ENCODE measurements around the gene BABAM1.

BABAM1 gene

DNA sequence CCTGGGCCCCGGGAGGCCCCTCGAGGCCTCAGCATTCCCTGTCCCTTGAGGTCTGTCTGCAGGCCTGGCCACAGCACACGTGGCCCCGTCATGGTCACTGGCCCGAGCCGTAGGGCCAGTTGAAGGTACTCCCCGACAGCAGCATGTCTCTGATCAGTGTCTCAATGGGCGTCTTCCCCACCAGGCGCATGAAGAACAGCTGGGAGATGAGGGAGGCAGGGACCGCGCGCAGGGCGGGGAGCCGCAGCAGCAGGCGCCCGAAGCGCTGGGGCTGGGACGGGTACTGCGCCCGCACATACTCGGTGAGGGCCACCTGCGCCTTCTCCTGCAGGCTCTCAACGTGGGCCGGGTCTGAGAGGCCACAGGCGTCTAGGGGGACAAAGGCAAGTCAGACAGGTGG is 35.0 kb upstream of the BABAM1 start:
- TF ChIP-seq POLR2AphosphoS5 (IDR thresholded peaks at IDR 0.05; ENCODE audit: borderline replicate concordance, low read depth, low read length): no peak
- TF ChIP-seq FOXP2 (optimal IDR thresholded peaks at IDR 0.05; ENCODE audit: control extremely low read depth, extremely low read length, insufficient read depth): no peak
- TF ChIP-seq EZH2 (IDR thresholded peaks at IDR 0.05): no peak
- no peak overlapping the region for H3K27ac ChIP-seq
- peaks cover 5% of the 10 kb centered on the region; the same call in 1 of the 2 replicates for H3K36me3 ChIP-seq (ENCODE audit: insufficient read depth, low read length)
- no peak overlapping the region for H3K4me3 ChIP-seq
- no peaks in the 10 kb centered on the region for H3K9me3 ChIP-seq (ENCODE audit: low read depth, low read length)
- no peak for DNase-seq (ENCODE audit: low read depth, low spot score)
- H3K9ac ChIP-seq (ENCODE audit: insufficient read length): no peak overlapping the region

DNA sequence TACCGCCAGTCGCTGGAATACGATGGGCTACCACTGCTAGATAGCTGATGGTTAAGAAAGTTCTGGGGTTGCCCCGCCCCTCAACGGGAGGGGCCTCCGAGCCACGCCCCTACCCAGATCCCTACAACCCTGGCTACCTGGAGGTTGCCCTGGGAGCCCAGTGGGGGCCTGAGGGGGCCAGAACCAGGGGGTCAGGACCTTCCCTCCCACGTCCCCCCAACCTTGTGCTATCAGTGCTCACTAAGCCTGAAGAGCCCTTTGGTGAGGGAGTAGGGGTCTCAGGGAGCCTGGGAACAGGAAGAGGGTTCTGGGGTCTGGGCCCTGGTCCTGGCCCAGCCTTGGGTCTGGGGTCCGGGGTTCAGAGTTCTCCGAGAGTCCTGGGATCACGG is 32.3 kb upstream of the BABAM1 start:
- DNase-seq (ENCODE audit: low read depth, low spot score): no peak
- peaks cover 5% of the 10 kb centered on the region; the same call in 1 of the 2 replicates for H3K36me3 ChIP-seq (ENCODE audit: insufficient read depth, low read length)
- peak overlapping the region; percentile 79 for H3K4me3 ChIP-seq
- TF ChIP-seq POLR2AphosphoS5 (IDR thresholded peaks at IDR 0.05; ENCODE audit: borderline replicate concordance, low read depth, low read length) (no peak), EZH2 (IDR thresholded peaks at IDR 0.05) (no peak), FOXP2 (optimal IDR thresholded peaks at IDR 0.05; ENCODE audit: control extremely low read depth, extremely low read length, insufficient read depth) (no peak)
- H3K9ac ChIP-seq (ENCODE audit: insufficient read length): peak overlapping the region; percentile 62
- no peak overlapping the region for H3K27ac ChIP-seq
- no peaks in the 10 kb centered on the region for H3K9me3 ChIP-seq (ENCODE audit: low read depth, low read length)

DNA sequence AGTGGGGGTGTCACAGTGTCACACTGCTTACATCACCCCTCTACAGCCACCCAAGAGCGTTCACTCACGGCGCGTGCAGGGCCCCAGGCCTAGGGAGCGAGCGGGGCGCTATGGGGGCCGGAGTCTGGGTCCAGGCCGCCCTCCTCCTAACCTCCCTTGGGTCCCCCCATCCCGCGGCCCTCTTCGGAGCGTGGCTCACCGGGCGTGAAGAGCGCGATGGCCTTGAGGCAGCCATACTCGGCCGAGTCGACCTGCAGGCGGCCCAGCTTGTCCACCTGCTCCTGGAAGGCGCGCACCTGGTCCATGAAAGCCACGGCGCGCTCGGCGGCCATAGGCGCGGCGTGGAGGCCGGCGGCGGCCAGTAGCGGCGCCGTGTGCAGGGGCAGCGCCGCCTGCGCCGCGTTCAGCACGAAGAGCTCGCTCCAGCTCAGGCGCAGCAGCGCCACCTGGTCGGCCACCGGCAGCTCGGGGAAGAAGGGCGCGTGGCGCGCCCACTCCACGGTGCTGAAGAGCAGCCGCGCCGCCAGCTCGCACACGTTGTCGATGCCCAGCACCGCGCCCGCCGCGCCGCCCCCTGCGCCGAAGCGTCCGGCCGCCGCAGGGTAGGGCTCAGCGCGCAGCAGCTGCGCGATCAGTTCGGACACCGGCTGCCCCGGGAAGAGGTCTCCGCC is 31.8 kb upstream of the BABAM1 start:
- no peak for DNase-seq (ENCODE audit: low read depth, low spot score)
- peak overlapping the region; percentile 62 for H3K9ac ChIP-seq (ENCODE audit: insufficient read length)
- H3K36me3 ChIP-seq (ENCODE audit: insufficient read depth, low read length): peaks cover 5% of the 10 kb centered on the region; the same call in 1 of the 2 replicates
- H3K4me3 ChIP-seq: peak overlapping the region; percentile 79
- H3K27ac ChIP-seq: no peak overlapping the region
- no peaks in the 10 kb centered on the region for H3K9me3 ChIP-seq (ENCODE audit: low read depth, low read length)
- TF ChIP-seq POLR2AphosphoS5 (IDR thresholded peaks at IDR 0.05; ENCODE audit: borderline replicate concordance, low read depth, low read length) (no peak), EZH2 (IDR thresholded peaks at IDR 0.05) (no peak), FOXP2 (optimal IDR thresholded peaks at IDR 0.05; ENCODE audit: control extremely low read depth, extremely low read length, insufficient read depth) (no peak)

DNA sequence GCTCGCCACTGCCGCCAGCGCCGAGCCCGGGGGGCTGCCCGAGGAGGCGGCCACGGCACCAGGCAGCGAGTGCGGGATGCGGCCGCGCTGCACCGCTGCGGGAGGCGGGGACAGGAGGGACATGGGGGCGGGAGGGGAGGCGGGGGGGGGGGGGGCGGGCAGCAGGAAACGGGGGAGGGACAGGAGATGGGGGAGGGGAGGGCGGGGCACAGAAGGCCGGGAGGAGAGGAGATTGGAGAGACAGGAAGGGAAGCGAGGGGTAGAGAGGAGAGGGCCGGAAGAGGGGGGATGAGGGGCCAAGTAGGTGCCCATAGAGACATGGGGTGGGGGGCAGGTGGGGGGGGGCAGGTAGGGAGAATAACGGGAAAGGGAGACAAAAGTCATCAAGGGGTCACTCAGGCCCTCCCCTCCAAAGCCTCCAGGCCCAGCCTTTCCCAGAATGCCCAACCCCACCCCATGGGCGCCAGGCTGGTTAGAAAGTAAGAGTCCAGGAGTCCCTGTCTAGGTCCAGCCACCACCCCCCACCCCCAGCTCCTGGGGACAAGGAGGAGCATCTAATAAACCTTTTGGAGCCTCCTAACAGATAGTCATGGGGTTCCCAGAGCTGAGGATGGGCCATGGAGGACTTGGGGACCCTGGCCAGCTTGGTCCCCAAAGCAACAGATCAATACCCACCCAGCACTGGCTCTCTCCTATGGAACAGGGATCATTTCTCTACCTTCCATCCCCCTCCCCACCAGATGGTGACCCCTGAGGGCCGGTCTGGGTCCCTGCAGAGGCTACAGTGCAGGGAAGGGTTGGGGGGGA is 31.1 kb upstream of the BABAM1 start:
- Histone ChIP-seq H3K9ac (ENCODE audit: insufficient read length) (peak overlapping the region; percentile 55), H3K9me3 (ENCODE audit: low read depth, low read length) (no peaks in the 10 kb centered on the region), H3K36me3 (ENCODE audit: insufficient read depth, low read length) (peaks cover 5% of the 10 kb centered on the region; the same call in 1 of the 2 replicates), H3K27ac (no peak overlapping the region), H3K4me3 (peak overlapping the region; percentile 79)
- no peak for TF ChIP-seq POLR2AphosphoS5 (IDR thresholded peaks at IDR 0.05; ENCODE audit: borderline replicate concordance, low read depth, low read length)
- no peak for TF ChIP-seq FOXP2 (optimal IDR thresholded peaks at IDR 0.05; ENCODE audit: control extremely low read depth, extremely low read length, insufficient read depth)
- TF ChIP-seq EZH2 (IDR thresholded peaks at IDR 0.05): no peak
- no peak for DNase-seq (ENCODE audit: low read depth, low spot score)

DNA sequence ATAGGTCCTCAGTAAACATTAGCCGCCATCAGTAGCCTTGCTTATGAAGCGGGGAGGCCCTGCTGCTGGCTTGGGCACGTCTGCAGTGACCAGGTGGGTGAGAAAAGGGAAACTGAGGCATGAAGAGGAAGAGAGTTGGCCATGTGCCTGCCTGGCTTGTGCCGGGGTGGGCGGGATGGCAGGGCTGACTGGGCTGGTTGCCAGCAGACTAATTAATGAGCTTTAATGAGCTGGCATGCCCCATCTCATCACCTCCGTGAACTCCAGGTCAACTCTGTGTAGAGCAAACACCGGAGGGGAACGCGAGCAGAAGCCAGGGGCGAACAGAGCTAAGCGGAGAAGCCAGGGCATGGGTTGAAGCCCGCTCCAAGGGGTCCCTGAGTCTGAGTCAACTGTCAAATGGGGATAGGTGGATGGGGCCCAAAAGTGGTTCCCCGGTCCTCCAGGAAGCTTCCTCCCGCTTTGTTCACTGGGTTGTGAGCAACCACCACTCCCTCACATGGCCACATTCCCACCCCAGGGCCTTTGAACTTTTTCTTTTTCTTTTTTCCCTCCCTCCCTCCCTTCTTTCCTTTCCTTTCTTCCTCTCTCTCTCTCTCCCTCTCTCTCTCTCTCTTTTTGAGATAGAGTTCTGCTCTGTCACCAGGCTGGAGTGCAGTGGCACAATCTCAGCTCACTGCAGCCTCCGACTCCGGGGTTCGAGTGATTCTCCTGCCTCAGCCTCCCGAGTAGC is 30.3 kb upstream of the BABAM1 start:
- DNase-seq (ENCODE audit: low read depth, low spot score): no peak
- Histone ChIP-seq H3K36me3 (ENCODE audit: insufficient read depth, low read length) (peaks cover 2% of the 10 kb centered on the region; the same call in 1 of the 2 replicates), H3K4me3 (no peak overlapping the region), H3K9ac (ENCODE audit: insufficient read length) (no peak overlapping the region), H3K9me3 (ENCODE audit: low read depth, low read length) (no peaks in the 10 kb centered on the region), H3K27ac (no peak overlapping the region)
- TF ChIP-seq FOXP2 (optimal IDR thresholded peaks at IDR 0.05; ENCODE audit: control extremely low read depth, extremely low read length, insufficient read depth) (no peak), POLR2AphosphoS5 (IDR thresholded peaks at IDR 0.05; ENCODE audit: borderline replicate concordance, low read depth, low read length) (no peak), EZH2 (IDR thresholded peaks at IDR 0.05) (no peak)

DNA sequence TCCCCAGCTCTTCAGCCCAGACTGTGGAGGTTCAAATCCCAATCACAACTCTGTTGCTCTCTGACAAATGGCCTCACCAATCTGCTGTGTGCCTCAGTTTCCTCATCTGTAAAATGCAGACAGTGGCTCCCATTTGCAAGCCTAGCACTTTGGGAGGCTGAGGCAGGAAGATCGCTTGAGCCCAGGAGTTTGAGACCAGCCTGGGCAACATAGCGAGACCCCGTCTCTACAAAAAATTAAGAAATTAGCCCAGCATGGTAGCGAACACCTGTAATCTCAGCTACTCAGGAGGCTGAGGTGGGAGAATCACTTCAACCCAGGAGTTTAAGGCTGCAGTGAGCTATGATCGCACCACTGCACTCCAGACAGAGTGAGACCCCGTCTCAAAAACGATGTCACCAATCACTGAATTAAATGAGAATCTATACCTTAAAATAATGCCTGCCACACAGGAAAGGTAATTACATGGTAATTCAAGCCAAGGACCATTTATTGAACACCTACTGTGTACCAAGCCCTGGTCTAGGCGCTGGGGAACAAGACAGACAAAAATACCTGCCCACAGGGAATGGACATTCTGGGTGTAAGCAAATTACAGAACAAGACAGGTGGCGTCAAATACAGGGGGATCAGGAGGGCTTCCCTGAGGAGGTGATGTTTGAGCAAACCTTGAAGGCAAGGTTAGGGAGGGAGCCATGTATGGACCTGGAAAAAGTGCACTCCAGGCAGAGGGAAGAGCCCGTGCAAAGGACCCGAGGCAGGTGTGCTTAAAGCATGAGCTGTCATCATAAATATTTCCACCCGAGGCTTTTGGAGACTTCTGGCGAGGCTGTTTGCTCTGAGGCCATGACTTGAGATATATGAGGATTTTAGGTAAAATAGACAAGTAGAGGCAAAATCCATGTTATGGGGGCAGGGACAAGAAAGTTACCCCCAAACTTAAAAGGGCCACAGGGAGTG is 29.2 kb upstream of the BABAM1 start:
- no peak for TF ChIP-seq EZH2 (IDR thresholded peaks at IDR 0.05)
- no peak for TF ChIP-seq POLR2AphosphoS5 (IDR thresholded peaks at IDR 0.05; ENCODE audit: borderline replicate concordance, low read depth, low read length)
- TF ChIP-seq FOXP2 (optimal IDR thresholded peaks at IDR 0.05; ENCODE audit: control extremely low read depth, extremely low read length, insufficient read depth): no peak
- no peak for DNase-seq (ENCODE audit: low read depth, low spot score)
- Histone ChIP-seq H3K4me3 (no peak overlapping the region), H3K27ac (no peak overlapping the region), H3K9ac (ENCODE audit: insufficient read length) (no peak overlapping the region), H3K9me3 (ENCODE audit: low read depth, low read length) (no peaks in the 10 kb centered on the region), H3K36me3 (ENCODE audit: insufficient read depth, low read length) (no peaks in the 10 kb centered on the region)

DNA sequence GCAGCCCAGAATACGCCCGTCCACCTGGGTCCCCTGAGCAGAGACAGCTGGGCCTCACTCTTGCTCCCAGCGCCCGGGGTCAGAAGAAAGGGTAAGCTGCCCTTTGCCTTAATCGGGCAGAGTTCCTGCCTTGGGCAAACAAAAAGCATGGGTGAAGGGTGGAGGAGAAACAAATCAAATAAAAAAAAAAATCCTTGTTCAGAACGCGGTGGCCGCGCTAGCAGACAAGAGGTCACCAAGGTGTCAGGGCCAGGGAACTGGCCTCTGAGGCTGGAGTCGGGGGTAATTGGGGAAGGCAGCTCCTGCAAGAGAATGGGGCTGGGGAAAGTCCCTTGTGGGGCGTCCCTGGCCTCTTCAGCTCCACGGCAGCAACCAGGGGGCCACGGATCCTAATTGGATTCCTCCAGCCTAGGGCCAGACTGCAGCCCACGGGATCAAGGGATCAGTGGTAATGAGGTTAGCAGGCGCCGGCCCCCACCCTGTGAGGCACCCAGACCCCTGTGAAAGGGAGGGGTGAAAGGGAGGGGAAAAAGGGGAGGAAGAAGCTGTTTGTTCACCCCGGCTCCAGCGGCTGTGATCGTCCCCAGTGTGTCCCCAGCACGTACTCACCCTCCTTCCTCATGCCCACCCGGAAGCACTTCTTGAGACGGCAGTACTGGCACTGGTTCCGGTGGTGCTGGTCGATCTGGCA is 27.0 kb upstream of the BABAM1 start:
- Histone ChIP-seq H3K9ac (ENCODE audit: insufficient read length) (no peak overlapping the region), H3K36me3 (ENCODE audit: insufficient read depth, low read length) (no peaks in the 10 kb centered on the region), H3K27ac (no peak overlapping the region), H3K9me3 (ENCODE audit: low read depth, low read length) (no peaks in the 10 kb centered on the region), H3K4me3 (no peak overlapping the region)
- DNase-seq (ENCODE audit: low read depth, low spot score): no peak
- no peak for TF ChIP-seq FOXP2 (optimal IDR thresholded peaks at IDR 0.05; ENCODE audit: control extremely low read depth, extremely low read length, insufficient read depth)
- no peak for TF ChIP-seq POLR2AphosphoS5 (IDR thresholded peaks at IDR 0.05; ENCODE audit: borderline replicate concordance, low read depth, low read length)
- TF ChIP-seq EZH2 (IDR thresholded peaks at IDR 0.05): no peak
